WI38 (cell line): ENCODE measurements around the gene CD99L2.

Experiments used
- H3K4me3 ChIP-seq: 2 replicates; pipeline ENCODE4 v1.5.1; 2011; ENCODE audit warnings: low read depth, mild to moderate bottlenecking, control low read depth, low read length
- CTCF ChIP-seq: IDR thresholded peaks from 2 replicates; pipeline ENCODE4 v1.5.1; 2012; ENCODE audit warnings: low read depth, mild to moderate bottlenecking, control low read depth, low read length

CD99L2 gene

GRCh38 chrX:150772150-150772970 lies 126.1 kb downstream of the CD99L2 start:
- H3K4me3 ChIP-seq: no peak overlapping the region
- TF ChIP-seq CTCF: peak; percentile 73

GRCh38 chrX:150771116-150771515 lies 127.4 kb downstream of the CD99L2 start:
- no peak for TF ChIP-seq CTCF

GRCh38 chrX:150770623-150771022 lies 127.8 kb downstream of the CD99L2 start:
- no peak for TF ChIP-seq CTCF
- no peak overlapping the region for H3K4me3 ChIP-seq

More at GRCh38 chrX:150771116-150771515, 127.4 kb downstream of the CD99L2 start:
- no peak overlapping the region for H3K4me3 ChIP-seq

- no peak for TF ChIP-seq CTCF
- no peak overlapping the region for H3K4me3 ChIP-seq
Observed at GRCh38 chrX:150769408-150769807, 129.1 kb downstream of the CD99L2 start.

GRCh38 chrX:150768580-150769190 lies 129.8 kb downstream of the CD99L2 start:
- TF ChIP-seq CTCF: no peak
- no peak overlapping the region for H3K4me3 ChIP-seq

GRCh38 chrX:150768132-150768485 lies 130.4 kb downstream of the CD99L2 start:
- TF ChIP-seq CTCF: no peak
- no peak overlapping the region for H3K4me3 ChIP-seq

GRCh38 chrX:150767475-150768131 lies 130.9 kb downstream of the CD99L2 start:
- no peak overlapping the region for H3K4me3 ChIP-seq
- TF ChIP-seq CTCF: no peak
